Measurements from ENCODE around the gene KIAA1210. TPM values are rescaled to one million over a fixed set of nuclear protein-coding genes. Genes with fewer than 3 reads are reported as not detected.

The KIAA1210 gene
- total and polyA plus RNA-seq, 2 experiments from 2014 or later, result not detected

GRCh38 chrX:119040432-119040831, 87.2 kb downstream of the KIAA1210 start (continued):
- no peak for TF ChIP-seq ZNF462 (CRISPR knock-in tag; IDR thresholded peaks at IDR 0.05)

GRCh38 chrX:119036107-119037029, 91.2 kb downstream of the KIAA1210 start:
- peaks cover 24% of the 10 kb centered on the region for H3K9me3 Mint-ChIP-seq
- TF ChIP-seq CREB1 (CRISPR knock-in tag; IDR thresholded peaks at IDR 0.05; ENCODE audit: low read depth), result no peak
- TF ChIP-seq STAT1 (IDR thresholded peaks at IDR 0.05; ENCODE audit: unreplicated experiment), result no peak
- no peak for TF ChIP-seq JUNB (IDR thresholded peaks at IDR 0.05; ENCODE audit: unreplicated experiment)
- no peak for TF ChIP-seq ZNF331 (CRISPR knock-in tag; IDR thresholded peaks at IDR 0.05; ENCODE audit: low read depth)
- TF ChIP-seq POLR2AphosphoS5 (IDR thresholded peaks at IDR 0.05; ENCODE audit: low read depth), result no peak
- no peak for TF ChIP-seq REST (IDR thresholded peaks at IDR 0.05; ENCODE audit: unreplicated experiment)
- no peak for TF ChIP-seq ZNF114 (CRISPR knock-in tag; IDR thresholded peaks at IDR 0.05)
- H3K36me3 Mint-ChIP-seq (ENCODE audit: low read depth), result peaks cover 7% of the 10 kb centered on the region; the same call in 2 of the 3 replicates
- H3K4me3 ChIP-seq, result no peak overlapping the region
- no peak overlapping the region for H3K4me2 ChIP-seq
- no peaks in the 10 kb centered on the region for H3K36me3 ChIP-seq (ENCODE audit: insufficient read depth)
- H3K79me2 ChIP-seq (replicated peaks; ENCODE audit: insufficient read depth), result no peaks in the 10 kb centered on the region
- no peak overlapping the region for H2AFZ ChIP-seq
- no peak overlapping the region for H3K27ac Mint-ChIP-seq
- H4K20me1 ChIP-seq (replicated peaks; ENCODE audit: insufficient read depth), result no peaks in the 10 kb centered on the region
- H3F3A ChIP-seq (replicated peaks; ENCODE audit: low read depth), result no peaks in the 10 kb centered on the region
- H3K4me1 ChIP-seq (ENCODE audit: insufficient read depth), result no peaks in the 10 kb centered on the region
- H3K4me3 Mint-ChIP-seq, result no peak overlapping the region
- H3K9me2 ChIP-seq (ENCODE audit: insufficient read depth), result no peaks in the 10 kb centered on the region
- peaks cover 5% of the 10 kb centered on the region; the same call in 1 of the 3 replicates for H3K4me1 Mint-ChIP-seq
- H3K27me3 Mint-ChIP-seq (ENCODE audit: insufficient read depth, low read depth, poor library complexity), result peaks cover 2% of the 10 kb centered on the region
- DNase-seq (ENCODE audit: low spot score) (no peak), ATAC-seq (no peak)
- no peak overlapping the region for H3K27ac ChIP-seq (ENCODE audit: low read depth)
- no peaks in the 10 kb centered on the region for H3K27me3 ChIP-seq (ENCODE audit: insufficient read depth)

All from GM23338 (cell line).